Umbilical cord (tissue), 2 donors: ENCODE results near the gene ATP1A2. TPM values are rescaled to one million over a fixed set of nuclear protein-coding genes. Genes with fewer than 3 reads are reported as not detected.

Experiments used
- DNase-seq: peaks from one replicate; pipeline ENCODE4 v3.0.0-alpha.2; 2015; ENCODE audit warnings: low spot score
- total RNA-seq: library from RNA; depleted of rRNA; stranded (reverse); fragments of >200 nt; gene quantifications from one replicate; pipeline ENCODE4 v1.2.3, GENCODE V29; 2014; ENCODE audit warnings: low replicate concordance; ENCODE audit not compliant: insufficient read depth

Gene ATP1A2
- total RNA-seq, 1 donor from 2014 or later = 11.1 TPM

GRCh38 chr1:160169553-160170399 is 54.2 kb downstream of the ATP1A2 start:
- no peak for DNase-seq

- DNase-seq = no peak
Measured at GRCh38 chr1:160171354-160171753, 55.8 kb downstream of the ATP1A2 start.

- no peak for DNase-seq
Measured at GRCh38 chr1:160171980-160172379, 56.4 kb downstream of the ATP1A2 start.

GRCh38 chr1:160177231-160177630 is 61.7 kb downstream of the ATP1A2 start:
- DNase-seq = peak; percentile 75

- DNase-seq = no peak
Measured at GRCh38 chr1:160177667-160178066, 62.1 kb downstream of the ATP1A2 start.

GRCh38 chr1:160178731-160179130 is 63.2 kb downstream of the ATP1A2 start:
- DNase-seq = no peak

- no peak for DNase-seq
Measured at GRCh38 chr1:160179336-160179735, 63.8 kb downstream of the ATP1A2 start.

GRCh38 chr1:160186246-160186645 is 70.7 kb downstream of the ATP1A2 start:
- DNase-seq = no peak

GRCh38 chr1:160186729-160187128 is 71.2 kb downstream of the ATP1A2 start:
- DNase-seq = no peak

GRCh38 chr1:160187407-160187806 is 71.8 kb downstream of the ATP1A2 start:
- DNase-seq = no peak

- DNase-seq = no peak
Measured at GRCh38 chr1:160188341-160188740, 72.8 kb downstream of the ATP1A2 start.

- DNase-seq = peak; percentile 64
Measured at GRCh38 chr1:160189649-160190625, 74.4 kb downstream of the ATP1A2 start, which contains the start of gene CASQ1. TSS of gene CASQ1 (plus strand) at chr1:160190575. CDS start at chr1:160190752, 177 bp downstream.

GRCh38 chr1:160191756-160192155 is 76.2 kb downstream of the ATP1A2 start:
- no peak for DNase-seq

- no peak for DNase-seq
Measured at GRCh38 chr1:160192234-160192633, 76.7 kb downstream of the ATP1A2 start.

Other genes with a start within 250 kb of the ATP1A2 start
- gene CFAP45, start 215.6 kb upstream of the ATP1A2 start, total RNA-seq = 13.2 TPM
- gene TAGLN2, start 190.3 kb upstream of the ATP1A2 start, total RNA-seq = 60.7 TPM
- gene IGSF9, start 170.1 kb upstream of the ATP1A2 start, total RNA-seq = 3.4 TPM
- gene SLAMF9, start 161.5 kb upstream of the ATP1A2 start, total RNA-seq = 1.9 TPM
- gene PIGM, start 83.8 kb upstream of the ATP1A2 start, total RNA-seq = 7.9 TPM
- gene KCNJ10, start 45.6 kb upstream of the ATP1A2 start, total RNA-seq = 4.6 TPM
- not detected for gene KCNJ9, start 34.2 kb upstream of the ATP1A2 start, total RNA-seq
- gene IGSF8, start 17.1 kb upstream of the ATP1A2 start, total RNA-seq = 8.2 TPM
- 0.96 TPM for gene ATP1A4, start 35.8 kb downstream of the ATP1A2 start, total RNA-seq
- not detected for gene CASQ1, start 74.8 kb downstream of the ATP1A2 start, total RNA-seq
- gene PEA15, start 89.6 kb downstream of the ATP1A2 start, total RNA-seq = 55.6 TPM
- gene DCAF8, start 146.8 kb downstream of the ATP1A2 start, total RNA-seq = 109 TPM
- 31.8 TPM for gene PEX19, start 169.4 kb downstream of the ATP1A2 start, total RNA-seq
- 150 TPM for gene COPA, start 227.5 kb downstream of the ATP1A2 start, total RNA-seq
- gene NCSTN, start 227.6 kb downstream of the ATP1A2 start, total RNA-seq = 41.2 TPM